Measurements from ENCODE around the gene HAVCR2. TPM values are rescaled to one million over a fixed set of nuclear protein-coding genes. Genes with fewer than 3 reads are reported as not detected.

The HAVCR2 gene
- total and polyA plus RNA-seq, 2 donors from 2014 or later, result 14.6 to 17.5 TPM

DNA sequence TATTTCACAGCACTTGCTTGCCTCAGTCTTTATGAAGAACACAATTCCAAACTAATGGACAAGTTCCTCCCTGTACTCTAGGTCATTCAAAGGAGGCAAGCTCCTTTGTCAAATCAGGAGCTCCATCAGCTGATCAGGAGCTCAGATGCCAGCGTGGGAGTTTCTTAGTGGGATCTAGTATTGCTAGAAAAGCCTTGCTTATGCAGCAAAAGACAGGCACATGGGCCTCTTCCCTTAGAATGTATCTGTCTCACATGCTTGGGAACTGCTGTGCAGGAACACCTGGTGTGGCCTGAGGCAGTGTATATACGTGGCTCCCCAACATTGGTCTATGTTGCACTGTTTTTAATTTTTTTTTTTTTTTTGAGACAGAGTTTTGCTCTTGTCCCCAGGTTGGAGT, 28.6 kb downstream of the HAVCR2 start:
- Histone ChIP-seq H3K4me3 (ENCODE audit: low read length in 3 of 3) (no peak overlapping the region), H3K9me3 (ENCODE audit: control insufficient read depth in 2 of 3, insufficient read depth in 1 of 3, low read length in 3 of 3) (no peaks in the 10 kb centered on the region), H3K4me1 (ENCODE audit: control insufficient read depth in 2 of 3, insufficient read depth in 2 of 3, low read depth in 1 of 3, low read length in 3 of 3) (no peaks in the 10 kb centered on the region), H3K36me3 (ENCODE audit: control insufficient read depth in 2 of 3, insufficient read depth in 3 of 3, low read length in 3 of 3) (no peaks in the 10 kb centered on the region), H3K9ac (ENCODE audit: low read length in 3 of 3) (no peak overlapping the region), H3K27me3 (ENCODE audit: control insufficient read depth, insufficient read depth, low read length) (no peaks in the 10 kb centered on the region), H3K27ac (ENCODE audit: low read depth in 2 of 2, low read length in 2 of 2) (no peak overlapping the region)
- DNase-seq, result peak in 4 of 5 donors; percentile 42 to 68 (median 52)
- intact Hi-C loops (cut with DNase I), result no loop called here
- FAIRE-seq, result no peak
- TF ChIP-seq CTCF (IDR thresholded peaks at IDR 0.05; ENCODE audit: borderline replicate concordance, extremely low read depth, insufficient read depth), result no peak

DNA sequence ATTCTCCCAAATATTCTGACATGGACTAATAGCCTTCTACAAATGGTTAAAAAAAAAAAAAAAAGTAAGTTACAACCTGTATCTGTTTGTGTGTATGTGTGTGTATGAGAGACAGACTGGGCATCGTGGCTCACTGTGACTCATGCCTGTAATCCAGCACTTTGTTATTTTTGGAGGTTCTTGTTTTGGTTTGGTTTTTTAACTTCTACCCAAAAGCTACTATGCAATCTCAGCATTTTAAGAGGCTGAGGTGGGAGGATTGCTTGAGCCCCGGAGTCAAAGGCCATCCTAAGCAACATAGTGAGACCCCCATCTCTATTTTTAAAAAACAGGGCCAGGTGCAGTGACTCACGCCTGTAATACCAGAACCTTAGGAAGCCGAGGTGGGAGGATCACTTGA, 32.3 kb downstream of the HAVCR2 start:
- FAIRE-seq (no peak), DNase-seq (no peak)
- Histone ChIP-seq H3K36me3 (ENCODE audit: control insufficient read depth in 2 of 3, insufficient read depth in 3 of 3, low read length in 3 of 3) (no peaks in the 10 kb centered on the region), H3K9me3 (ENCODE audit: control insufficient read depth in 2 of 3, insufficient read depth in 1 of 3, low read length in 3 of 3) (no peaks in the 10 kb centered on the region), H3K27ac (ENCODE audit: low read depth in 2 of 2, low read length in 2 of 2) (no peak overlapping the region), H3K4me3 (ENCODE audit: low read length in 3 of 3) (no peak overlapping the region), H3K27me3 (ENCODE audit: control insufficient read depth, insufficient read depth, low read length) (no peaks in the 10 kb centered on the region), H3K9ac (ENCODE audit: low read length in 3 of 3) (no peak overlapping the region), H3K4me1 (ENCODE audit: control insufficient read depth in 2 of 3, insufficient read depth in 2 of 3, low read depth in 1 of 3, low read length in 3 of 3) (no peaks in the 10 kb centered on the region)
- intact Hi-C loops (cut with DNase I), result no loop called here
- TF ChIP-seq CTCF (IDR thresholded peaks at IDR 0.05; ENCODE audit: borderline replicate concordance, extremely low read depth, insufficient read depth), result no peak

GRCh38 chr5:157072508-157072907, 36.3 kb downstream of the HAVCR2 start:
- Histone ChIP-seq H3K36me3 (ENCODE audit: control insufficient read depth in 2 of 3, insufficient read depth in 3 of 3, low read length in 3 of 3) (no peaks in the 10 kb centered on the region), H3K27me3 (ENCODE audit: control insufficient read depth, insufficient read depth, low read length) (no peaks in the 10 kb centered on the region), H3K27ac (ENCODE audit: low read depth in 2 of 2, low read length in 2 of 2) (no peak overlapping the region), H3K4me1 (ENCODE audit: control insufficient read depth in 2 of 3, insufficient read depth in 2 of 3, low read depth in 1 of 3, low read length in 3 of 3) (no peaks in the 10 kb centered on the region), H3K9ac (ENCODE audit: low read length in 3 of 3) (no peak overlapping the region), H3K4me3 (ENCODE audit: low read length in 3 of 3) (no peak overlapping the region), H3K9me3 (ENCODE audit: control insufficient read depth in 2 of 3, insufficient read depth in 1 of 3, low read length in 3 of 3) (no peaks in the 10 kb centered on the region)
- no peak for DNase-seq
- intact Hi-C loops (cut with DNase I), result no loop called here
- no peak for TF ChIP-seq CTCF (IDR thresholded peaks at IDR 0.05; ENCODE audit: borderline replicate concordance, extremely low read depth, insufficient read depth)
- no peak for FAIRE-seq

DNA sequence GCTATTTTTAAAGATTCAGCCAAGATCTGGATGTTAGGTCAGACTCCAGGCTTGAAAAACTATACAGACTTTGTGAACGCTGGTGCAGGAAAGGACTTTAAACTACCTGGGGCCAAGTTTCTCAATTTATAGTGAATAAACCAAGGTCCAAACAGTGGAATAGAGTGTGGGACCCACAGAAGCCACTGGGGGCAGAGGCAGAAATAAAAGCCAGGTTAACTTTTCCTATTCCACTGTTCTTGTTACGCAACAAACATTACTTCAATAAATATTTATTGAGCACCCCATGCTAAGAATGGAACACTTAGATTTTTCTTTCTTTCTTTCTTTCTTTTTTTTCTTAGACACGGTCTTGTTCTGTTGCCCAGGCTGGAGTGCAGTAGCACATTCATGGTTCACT, 38.9 kb downstream of the HAVCR2 start:
- DNase-seq (no peak), FAIRE-seq (no peak)
- Histone ChIP-seq H3K27me3 (ENCODE audit: control insufficient read depth, insufficient read depth, low read length) (no peaks in the 10 kb centered on the region), H3K27ac (ENCODE audit: low read depth in 2 of 2, low read length in 2 of 2) (peak overlapping the region in 1 of 2 donors; percentile 27), H3K36me3 (ENCODE audit: control insufficient read depth in 2 of 3, insufficient read depth in 3 of 3, low read length in 3 of 3) (no peaks in the 10 kb centered on the region), H3K4me1 (ENCODE audit: control insufficient read depth in 2 of 3, insufficient read depth in 2 of 3, low read depth in 1 of 3, low read length in 3 of 3) (no peaks in the 10 kb centered on the region), H3K4me3 (ENCODE audit: low read length in 3 of 3) (no peak overlapping the region), H3K9me3 (ENCODE audit: control insufficient read depth in 2 of 3, insufficient read depth in 1 of 3, low read length in 3 of 3) (no peaks in the 10 kb centered on the region), H3K9ac (ENCODE audit: low read length in 3 of 3) (no peak overlapping the region)
- intact Hi-C loops (cut with DNase I), result no loop called here
- TF ChIP-seq CTCF (IDR thresholded peaks at IDR 0.05; ENCODE audit: borderline replicate concordance, extremely low read depth, insufficient read depth), result peak; percentile 8

Measured in kidney (tissue), 14 donors.